GM21528 (cell line): ENCODE measurements around the gene BCKDHA.
"Not testable (repeated sequence)": the region's sequence is repeated elsewhere in the genome, so short reads cannot be mapped to it uniquely, and the experiment has no call there.

ENCODE experiments used
- ATAC-seq: cut with Tn5 transposase; IDR thresholded peaks from one replicate; pipeline ENCODE4 v1.9.1; 2021; ENCODE audit warnings: mild to moderate bottlenecking, moderate library complexity; ENCODE audit not compliant: unreplicated experiment, low FRiP score

Gene BCKDHA

DNA sequence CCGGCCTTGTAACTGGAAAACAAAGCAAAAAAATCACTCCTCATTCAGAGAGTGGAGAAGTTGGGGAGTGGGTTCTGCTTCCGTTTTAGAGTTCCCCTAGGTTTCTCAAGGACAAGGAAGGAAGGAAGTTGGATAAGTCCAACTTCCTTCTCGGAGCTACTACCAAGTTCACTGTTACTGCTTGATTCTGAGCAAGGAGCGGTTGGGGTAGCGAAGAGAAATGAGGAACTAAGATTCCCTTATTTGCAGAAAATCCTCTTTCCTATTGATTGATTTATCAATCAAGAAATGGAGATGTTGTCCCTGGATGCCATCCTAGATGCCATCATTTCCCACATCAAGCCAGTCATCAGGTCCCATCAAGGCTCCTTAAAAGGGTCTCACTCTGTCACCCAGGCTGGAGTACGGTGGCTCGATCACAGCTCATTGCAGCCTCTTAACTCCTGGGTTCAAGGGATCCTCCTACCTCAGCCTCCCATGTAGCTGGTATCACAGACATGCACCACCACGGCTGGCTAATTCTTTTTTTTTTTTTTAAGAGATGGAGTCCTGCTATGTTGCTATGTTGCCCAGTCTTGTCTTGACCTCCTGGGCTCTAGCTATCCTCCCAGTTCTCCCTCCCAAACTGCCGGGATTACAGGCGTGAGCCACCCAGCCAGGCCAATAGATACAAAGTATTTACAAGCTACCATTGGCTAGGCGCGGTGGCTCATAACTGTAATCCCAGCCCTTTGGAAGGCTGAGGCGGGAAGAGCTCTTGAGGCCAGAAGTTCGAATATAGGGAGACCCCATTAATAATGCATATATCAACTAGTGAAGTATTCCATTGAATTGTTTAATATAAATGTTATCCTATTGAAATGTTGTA is 32.9 kb upstream of the BCKDHA start:
- no peak for ATAC-seq

DNA sequence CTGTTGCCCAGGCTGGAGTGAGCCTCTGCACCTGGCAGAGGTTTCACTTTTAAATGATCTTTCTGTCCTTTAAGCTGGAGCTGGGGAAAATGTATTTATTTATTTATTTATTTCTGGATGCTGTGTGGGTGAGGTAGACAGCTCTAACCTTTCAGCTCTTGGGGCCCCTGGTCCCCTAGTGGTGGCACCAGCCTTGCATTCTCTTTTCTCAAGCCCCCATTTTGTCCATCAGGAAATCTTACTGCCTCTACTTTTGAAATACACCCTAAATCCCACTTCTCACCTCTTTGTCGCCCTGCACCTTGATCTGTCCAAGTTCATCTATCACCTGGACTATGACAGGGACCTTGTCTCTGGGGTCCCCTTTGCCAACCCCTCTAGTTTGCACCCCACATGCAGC is 31.5 kb upstream of the BCKDHA start:
- no peak for ATAC-seq

DNA sequence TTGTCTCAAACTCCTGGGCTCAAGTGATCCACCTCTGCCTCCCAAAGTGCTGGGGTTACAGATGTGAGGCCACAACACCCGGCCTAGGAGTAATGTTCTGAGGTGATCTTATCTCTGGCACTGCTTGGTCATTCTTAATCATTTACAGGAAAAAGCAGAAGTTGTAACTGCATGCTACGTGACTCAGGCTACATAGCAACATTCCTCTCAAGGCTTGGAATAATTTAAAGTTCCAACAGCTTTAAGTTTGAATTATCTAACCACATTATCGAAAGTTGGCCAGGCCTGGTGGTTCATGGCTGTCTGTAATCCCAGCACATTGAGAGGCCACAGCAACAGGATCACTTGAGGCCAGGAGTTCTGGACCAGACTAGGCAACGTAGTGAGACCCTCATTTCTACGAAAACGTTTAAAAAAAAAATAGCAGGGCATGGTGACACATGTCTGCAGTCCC is 29.7 kb upstream of the BCKDHA start:
- ATAC-seq, result no peak

DNA sequence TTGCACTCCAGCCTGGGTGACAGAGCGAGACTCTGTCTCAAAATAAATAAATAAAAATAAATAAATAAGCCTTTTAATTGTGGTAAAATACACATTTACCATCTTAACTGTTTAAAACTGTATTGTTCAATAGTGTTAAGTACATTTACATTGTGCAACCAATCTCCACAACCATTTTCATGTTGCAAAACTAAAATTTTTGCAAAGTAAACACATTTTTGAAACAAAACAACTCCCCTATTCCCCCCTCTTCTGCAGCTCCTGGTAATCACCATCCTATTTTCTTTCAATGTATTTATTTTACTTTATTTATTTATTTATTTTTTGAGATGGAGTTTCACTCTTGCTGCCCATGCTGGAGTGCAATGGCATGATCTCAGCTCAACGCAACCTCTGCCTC is 27.8 kb upstream of the BCKDHA start:
- ATAC-seq, result no peak

DNA sequence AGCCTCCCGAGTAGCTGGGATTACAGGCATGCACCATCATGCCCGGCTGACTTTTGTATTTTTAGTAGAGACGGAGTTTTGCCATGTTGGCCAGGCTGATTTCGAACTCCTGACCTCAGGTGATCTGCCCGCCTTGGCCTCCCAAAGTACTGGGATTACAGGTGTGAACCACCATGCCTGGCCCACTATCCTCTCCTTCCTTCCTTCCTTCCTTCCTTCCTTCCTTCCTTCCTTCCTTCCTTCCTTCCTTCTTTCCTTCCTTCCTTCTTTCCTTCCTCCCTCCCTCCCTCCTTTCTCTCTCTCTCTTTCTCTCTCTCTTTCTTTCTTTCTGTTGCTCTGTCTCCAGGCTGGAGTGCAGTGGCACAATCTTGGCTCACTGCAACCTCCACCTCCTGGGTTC is 26.5 kb upstream of the BCKDHA start:
- ATAC-seq, result not testable (repeated sequence)

DNA sequence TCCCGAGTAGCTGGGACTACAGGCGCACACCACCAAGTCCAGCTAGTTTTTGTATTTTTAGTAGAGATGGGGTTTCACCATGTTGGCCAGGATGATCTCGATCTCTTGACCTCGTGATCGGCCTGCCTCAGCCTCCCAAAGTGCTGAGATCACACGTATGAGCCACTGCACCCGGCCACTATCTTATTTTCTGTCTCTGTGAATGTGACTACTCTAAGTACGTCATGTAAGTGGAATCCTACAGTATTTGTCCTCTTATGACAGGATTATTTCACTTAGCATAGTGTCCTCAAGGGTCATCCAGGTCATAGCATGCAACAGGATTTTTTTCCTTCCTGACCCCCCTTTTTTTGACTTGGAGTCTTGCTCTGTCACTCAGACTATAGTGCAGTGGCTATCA is 26.1 kb upstream of the BCKDHA start:
- no peak for ATAC-seq

DNA sequence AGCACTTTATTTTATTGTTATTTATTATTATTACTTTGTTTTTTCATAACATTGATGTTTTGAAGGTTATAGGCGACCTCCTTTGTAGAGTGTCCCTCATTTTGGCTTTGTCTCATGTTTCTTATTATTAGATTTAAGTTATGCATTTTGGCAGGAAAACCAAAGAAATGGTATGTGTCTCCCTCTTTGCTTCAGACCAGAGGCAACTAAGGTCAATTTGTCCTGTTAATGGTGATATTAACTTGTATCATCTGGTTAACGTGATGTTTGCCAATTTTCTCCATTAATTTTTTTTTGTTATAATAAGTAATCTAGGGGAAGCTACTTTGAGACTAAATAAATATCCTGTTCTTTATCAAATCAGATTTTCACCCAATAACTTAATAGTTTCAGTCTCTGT is 25.1 kb upstream of the BCKDHA start:
- ATAC-seq, result no peak

DNA sequence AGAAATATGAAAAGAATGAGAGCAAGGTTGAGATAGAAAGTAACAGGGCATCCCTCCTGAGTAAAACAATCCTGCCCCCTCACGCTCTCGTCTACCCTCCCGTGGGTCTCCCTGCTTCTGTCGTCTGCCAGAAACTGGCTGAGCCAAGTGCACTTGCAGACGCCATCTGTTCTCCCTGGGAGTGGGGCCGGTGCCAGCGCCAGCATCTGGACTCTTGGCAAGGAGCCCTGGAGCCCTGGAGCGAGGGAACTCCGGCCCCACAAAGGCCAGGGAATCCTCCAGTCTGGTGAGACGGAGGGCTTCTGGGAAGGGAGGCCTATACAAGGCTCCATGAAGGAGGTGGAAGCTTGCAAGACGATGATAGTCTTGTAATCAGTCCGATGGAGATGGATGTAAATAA is 23.6 kb upstream of the BCKDHA start:
- ATAC-seq, result no peak

DNA sequence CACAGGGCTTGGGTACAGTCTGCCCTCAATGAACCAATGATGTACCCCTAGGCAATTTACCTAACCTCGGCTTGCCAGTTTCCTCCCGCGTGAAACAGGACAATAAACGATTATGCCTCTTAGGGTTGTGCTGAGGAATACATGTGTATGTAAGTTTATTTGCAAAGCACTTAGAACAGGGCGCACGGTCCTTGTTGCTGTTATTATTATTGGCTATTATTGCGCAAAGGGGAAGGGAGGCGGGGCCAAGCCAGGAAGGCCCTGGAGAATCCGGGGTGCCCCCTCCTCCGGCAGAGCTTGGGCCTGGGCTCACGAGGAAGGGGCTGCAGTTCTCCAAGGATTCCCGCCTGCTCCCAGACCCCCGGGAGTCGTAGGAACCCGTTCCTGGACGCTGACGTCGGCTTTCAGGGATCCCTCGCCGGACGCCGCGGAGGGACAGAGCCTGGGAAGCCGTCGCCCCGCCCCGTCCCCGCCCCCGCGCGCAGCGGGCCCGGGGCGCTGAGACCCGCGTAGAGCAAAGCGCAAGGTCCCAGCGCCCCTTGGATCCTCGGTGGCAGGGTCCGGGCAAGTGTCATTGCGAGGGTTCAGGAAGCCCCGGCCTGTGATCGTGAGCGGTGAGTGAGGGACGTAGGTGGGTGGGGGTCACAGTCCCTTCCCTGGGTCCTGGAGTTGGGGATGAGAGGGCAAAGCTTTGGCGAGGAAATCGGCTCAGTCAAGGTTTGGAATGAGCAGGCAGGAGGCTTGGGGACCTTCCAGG is 21.2 kb upstream of the BCKDHA start, which contains the start of gene TMEM91:
TMEM91 (plus strand) TSS at position 293 of the 757 bp plus-strand sequence. CDS start 1,777 bp downstream, outside the sequence.
- ATAC-seq, result no peak

DNA sequence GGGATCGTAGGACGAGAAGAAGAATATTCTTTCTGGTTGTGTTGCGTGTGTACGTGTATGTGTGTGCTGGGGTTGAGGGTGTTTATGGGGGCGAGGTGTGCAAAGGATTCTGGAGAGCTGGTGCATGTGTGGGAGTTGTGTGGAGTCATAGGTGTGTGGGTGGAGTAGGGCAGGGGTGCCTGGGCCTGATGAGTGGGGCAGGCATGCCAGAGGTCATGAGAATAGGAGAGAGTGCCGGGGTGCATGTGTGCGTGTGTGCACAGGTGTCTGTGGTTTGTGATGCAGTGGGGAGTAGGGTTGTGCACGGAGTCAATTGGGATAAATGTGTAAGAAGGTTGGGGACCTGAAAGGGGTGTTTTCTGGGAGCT is 20.6 kb upstream of the BCKDHA start:
- ATAC-seq, result no peak

DNA sequence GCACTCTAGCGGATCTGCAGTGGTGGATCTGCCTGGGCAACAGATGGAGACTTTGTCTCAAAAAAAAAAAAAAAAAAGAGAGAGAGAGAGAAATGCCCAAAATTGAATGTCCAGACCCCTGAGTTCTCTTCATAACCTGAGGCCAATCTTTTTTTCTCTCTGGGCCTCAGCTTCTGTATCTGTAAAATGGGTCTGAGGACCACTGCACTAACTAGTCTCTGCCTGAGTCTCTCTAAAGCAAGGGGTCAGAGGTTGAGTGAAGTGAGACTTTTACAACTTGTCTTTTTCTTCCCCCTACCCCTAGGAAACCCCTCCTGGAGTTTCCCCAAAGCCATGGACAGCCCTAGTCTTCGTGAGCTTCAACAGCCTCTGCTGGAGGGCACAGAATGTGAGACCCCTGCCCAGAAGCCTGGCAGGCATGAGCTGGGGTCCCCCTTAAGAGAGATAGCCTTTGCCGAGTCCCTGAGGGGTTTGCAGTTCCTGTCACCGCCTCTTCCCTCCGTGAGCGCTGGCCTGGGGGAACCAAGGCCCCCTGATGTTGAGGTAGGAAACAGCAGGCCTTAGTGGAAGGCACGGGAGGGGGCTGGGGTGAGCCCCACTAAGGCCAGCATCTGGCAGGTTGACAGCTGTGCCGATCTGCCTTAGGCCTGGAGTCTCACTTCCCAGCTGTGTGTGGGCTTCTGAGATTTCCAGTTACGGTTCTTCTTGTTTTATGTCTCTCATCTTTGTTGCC is 19.5 kb upstream of the BCKDHA start:
- peak; percentile 64 for ATAC-seq

DNA sequence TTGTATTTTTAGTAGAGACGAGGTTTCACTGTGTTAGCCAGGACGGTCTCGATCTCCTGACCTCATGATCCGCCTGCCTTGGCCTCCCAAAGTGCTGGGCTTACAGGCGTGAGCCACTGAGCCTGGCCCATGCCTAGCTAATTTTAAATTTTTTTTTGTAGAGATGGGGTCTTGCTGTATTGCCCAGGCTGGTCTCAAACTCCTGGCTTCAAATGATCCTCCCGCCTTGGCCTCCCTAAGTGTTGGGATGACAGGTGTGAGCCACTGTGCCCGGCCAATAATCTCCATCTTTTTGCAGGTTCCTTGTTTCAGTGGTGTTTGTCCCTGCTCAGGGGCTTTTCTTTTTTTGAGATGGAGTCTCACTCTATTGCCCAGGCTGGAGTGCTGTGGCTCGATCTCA is 16.1 kb upstream of the BCKDHA start:
- not testable (repeated sequence) for ATAC-seq

DNA sequence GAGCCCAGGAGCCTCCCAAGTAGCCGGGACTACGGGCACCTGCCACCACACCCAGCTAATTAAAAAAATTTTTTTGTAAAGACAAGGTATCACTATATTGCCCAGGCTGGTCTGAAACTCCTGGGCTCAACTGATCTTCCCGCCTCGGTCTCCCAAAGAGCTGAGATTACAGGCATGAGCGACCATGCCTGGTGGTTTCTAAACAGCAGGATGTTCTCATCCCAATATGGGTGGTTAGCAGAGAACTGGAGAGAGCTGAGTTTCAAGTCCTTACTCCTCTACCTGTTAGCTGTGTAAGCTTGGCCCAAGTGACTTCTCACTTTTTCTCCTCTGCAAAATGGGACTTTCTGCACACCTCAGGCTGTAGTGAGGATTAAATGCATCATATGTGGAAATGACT is 13.3 kb upstream of the BCKDHA start:
- ATAC-seq, result no peak

DNA sequence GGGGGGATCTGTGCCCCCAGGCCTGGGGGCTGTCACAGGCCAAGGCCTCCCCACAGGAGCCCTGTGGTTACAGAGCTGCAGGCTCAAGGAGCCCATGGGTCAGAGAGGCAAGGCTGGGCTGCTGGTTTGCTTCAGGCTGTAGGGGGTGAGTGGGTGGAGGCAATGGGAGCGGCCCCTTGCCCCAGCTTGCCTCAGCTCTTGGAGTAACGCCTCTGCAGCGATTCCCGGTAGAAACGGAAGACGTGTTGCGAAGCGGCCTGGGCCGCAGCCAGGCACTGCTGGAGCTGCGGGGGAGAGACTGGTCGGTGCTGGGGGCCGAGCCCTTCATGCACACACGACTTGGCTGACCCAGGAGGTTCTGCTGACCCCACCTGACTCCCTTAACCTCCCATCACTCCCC is 11.2 kb upstream of the BCKDHA start:
- no peak for ATAC-seq

DNA sequence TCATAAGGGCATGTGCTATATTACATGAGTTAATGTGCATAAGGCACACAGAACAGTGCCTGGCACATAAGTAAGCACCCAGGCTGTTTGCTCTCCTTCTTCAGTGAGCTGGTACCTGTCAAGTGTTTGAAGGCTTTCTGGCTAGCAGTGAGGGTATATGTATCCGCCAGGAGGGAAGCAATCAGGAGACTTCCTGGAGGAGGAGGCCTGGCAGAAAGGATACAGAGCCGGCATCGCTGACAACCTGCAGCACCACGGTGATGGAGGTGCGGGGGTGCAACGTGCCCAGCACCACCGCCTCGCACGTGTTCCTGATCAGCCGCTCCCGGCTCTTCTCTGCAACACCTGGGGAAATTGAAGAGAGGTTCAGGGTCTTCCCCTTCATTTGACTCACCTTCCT is 6.0 kb upstream of the BCKDHA start:
- ATAC-seq, result no peak

DNA sequence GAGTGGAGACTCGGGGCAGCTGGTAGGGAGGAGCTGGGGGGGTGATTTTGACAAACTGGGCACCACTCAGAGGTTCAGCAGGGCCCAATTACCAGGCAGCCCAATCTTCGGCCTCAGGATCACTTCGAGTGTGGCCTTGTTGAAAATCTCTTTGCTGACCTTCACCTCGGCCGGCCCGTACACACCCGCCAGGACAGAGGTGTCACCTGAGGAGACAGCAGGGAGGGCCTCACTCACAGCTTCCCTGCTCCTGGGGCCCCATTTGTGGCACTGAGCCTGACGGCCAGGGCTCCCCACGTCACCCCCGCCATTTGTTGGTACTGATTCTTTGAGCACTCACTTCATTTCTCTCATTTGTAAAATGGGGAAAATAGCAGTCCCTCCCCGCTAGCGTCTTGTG is 4.8 kb upstream of the BCKDHA start:
- no peak for ATAC-seq

DNA sequence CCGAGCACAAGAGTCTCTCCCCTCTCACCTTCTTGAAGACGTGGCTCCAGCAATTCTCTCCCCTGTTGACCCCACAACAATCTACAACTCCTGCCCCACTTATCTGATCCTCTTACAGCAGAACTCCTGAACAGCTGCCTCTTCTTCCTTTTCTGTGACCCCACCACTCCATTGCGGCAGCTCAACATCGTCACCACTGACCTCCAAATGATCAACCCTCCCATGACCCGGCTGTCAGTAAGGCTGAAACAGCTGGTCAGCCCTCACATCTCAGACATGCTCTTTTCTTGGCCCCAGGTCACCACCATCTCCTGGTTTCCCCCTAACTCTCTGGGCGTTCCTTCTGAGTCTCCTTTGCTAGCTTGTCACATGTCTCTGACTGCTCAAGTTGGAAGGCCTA is 2.3 kb upstream of the BCKDHA start:
- no peak for ATAC-seq

DNA sequence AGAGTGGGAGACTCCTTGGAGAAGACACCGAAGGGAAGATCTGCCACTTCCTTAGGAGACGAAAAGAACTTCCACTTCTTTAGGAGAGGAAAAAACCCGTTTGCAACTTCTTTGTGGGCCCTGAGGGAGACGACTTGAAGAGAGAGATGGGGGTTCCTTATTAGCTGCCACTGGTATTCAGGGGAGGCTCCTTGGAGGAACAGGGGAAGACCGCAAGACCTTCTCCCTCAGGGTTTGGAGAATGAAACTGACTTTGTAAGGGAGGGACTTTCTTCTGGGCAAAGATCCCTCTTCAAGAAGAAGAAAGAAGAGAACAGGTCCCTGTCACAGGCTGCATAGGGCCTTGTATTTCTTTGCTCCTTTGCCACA is 416 bp downstream of the BCKDHA start:
- ATAC-seq, result no peak

DNA sequence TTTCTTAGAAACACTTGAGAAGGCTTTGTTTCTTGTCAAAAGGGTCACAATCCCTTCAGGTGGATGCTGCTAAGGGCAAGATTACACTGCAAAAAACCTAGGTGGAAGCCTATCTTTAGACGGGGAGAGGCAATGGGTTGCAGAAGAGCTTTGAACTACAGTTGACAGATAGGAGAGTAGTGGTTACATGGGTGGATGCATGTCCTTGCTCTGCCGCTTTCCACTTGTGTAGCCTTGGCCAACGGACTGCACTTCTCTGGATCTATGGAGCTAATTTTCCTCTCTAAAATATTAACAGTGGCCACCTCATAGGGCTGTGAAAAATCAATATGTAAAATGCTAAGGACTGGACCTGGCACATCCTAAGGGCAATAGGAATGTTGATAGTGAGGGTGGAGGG is 980 bp downstream of the BCKDHA start:
- no peak for ATAC-seq

DNA sequence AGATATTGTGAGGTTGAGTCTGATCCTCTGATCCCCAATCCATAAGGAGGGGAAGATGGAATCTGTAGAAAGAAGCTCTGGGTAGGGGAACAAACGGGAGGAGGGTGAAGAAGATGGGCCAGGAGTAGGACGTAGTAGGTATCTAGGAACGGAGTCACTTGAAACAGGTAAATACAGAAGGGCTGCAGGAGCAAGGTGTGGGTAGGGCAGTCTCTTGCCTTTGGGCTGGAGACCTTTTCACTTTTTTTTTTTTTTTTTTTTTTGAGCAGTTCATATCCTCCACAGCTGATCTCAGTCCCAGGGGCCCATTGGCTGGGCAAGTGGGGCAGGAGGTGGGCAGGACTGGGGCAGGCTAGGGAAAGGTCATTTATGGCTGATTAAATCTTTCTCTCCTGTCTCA is 1.5 kb downstream of the BCKDHA start:
- no peak for ATAC-seq

DNA sequence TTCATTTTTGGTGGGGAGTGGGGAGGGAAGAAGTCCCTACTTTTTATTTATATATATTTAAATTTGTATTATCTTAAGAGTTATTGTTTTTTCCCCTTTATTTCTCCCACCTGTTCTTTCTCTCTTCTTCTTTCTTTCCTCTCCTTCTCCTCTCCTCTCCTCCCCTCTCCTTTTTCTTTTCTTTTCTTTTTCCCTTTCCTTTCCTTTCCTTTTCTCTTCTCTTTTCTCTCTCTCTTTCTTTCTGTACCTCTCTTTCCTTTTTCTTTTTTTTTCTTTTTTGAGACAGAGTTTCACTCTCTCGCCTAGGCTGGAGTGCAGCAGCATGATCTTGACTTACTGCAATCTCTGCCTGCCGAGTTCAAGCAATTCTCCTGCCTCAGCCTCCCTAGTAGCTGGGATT is 1.9 kb downstream of the BCKDHA start:
- no peak for ATAC-seq
